SK-N-SH (cell line): ENCODE data around the gene STIL.

Experiments used
- CTCF ChIP-seq: fragments of 200-600 bp; sonication (generic); IDR thresholded peaks from 2 replicates; pipeline ENCODE4 v1.6.1; 2017; ENCODE audit warnings: antibody characterized with exemption, mild to moderate bottlenecking, moderate library complexity
- EP300 ChIP-seq, 2 experiments: IDR thresholded peaks; 2 replicates each; pipeline versions ENCODE4 v1.4.0 to v1.6.1; 2012; ENCODE audit warnings: borderline replicate concordance in 1 of 2, low read depth in 1 of 2, low read length in 1 of 2
- EZH2phosphoT487 ChIP-seq: fragments of 200-600 bp; sonication (generic); IDR thresholded peaks from 2 replicates; pipeline ENCODE4 v1.6.1; 2017; ENCODE audit warnings: low read depth, mixed run types, mild to moderate bottlenecking, antibody characterized with exemption, moderate library complexity, borderline replicate concordance
- POLR2AphosphoS5 ChIP-seq: IDR thresholded peaks from 2 replicates; pipeline ENCODE4 v1.6.1; 2012; ENCODE audit warnings: low read depth, low read length
- RAD21 ChIP-seq: IDR thresholded peaks from 2 replicates; pipeline ENCODE4 v1.6.1; 2012; ENCODE audit warnings: mild to moderate bottlenecking, low read length
- TAF1 ChIP-seq: IDR thresholded peaks from 2 replicates; pipeline ENCODE4 v1.6.1; 2012; ENCODE audit warnings: low read depth, mild to moderate bottlenecking, low read length, moderate library complexity, borderline replicate concordance

GRCh38 chr1:47280142-47280541 is 33.8 kb downstream of the STIL start:
- TF ChIP-seq RAD21, result no peak
- TF ChIP-seq POLR2AphosphoS5, result no peak
- no peak for TF ChIP-seq CTCF
- no peak for TF ChIP-seq TAF1
- TF ChIP-seq EP300 (IDR thresholded peaks at IDR 0.05; ENCODE audit: borderline replicate concordance in 1 of 2, low read depth in 1 of 2, low read length in 1 of 2), result no peak
- TF ChIP-seq EZH2phosphoT487, result no peak
